Measurements from ENCODE around the gene PTTG1IP.

DNA sequence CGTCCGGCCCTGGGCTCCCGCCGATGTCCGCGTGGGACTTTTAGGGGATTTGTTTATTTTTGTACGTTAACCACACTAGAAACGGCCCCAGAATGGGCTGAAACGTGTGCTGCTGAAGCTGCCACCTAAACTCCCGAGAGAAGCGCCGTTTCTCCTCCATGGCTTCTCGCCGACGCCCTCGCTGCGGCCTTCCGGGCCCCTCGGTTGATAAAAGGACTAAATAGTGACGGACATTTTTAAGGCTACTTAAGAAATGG, 678 bp upstream of the PTTG1IP start:
- no peak for TF ChIP-seq EZH2 (IDR thresholded peaks at IDR 0.05; ENCODE audit: insufficient read depth, poor library complexity, severe bottlenecking)
- no peak for TF ChIP-seq EZH2phosphoT487 (IDR thresholded peaks at IDR 0.05; ENCODE audit: insufficient read depth, low read depth)
